Measurements from ENCODE around the gene RABEP1. TPM values are rescaled to one million over a fixed set of nuclear protein-coding genes. Genes with fewer than 3 reads are reported as not detected.

RABEP1 gene
- total RNA-seq, 1 donor from 2014 or later = 57.3 TPM

DNA sequence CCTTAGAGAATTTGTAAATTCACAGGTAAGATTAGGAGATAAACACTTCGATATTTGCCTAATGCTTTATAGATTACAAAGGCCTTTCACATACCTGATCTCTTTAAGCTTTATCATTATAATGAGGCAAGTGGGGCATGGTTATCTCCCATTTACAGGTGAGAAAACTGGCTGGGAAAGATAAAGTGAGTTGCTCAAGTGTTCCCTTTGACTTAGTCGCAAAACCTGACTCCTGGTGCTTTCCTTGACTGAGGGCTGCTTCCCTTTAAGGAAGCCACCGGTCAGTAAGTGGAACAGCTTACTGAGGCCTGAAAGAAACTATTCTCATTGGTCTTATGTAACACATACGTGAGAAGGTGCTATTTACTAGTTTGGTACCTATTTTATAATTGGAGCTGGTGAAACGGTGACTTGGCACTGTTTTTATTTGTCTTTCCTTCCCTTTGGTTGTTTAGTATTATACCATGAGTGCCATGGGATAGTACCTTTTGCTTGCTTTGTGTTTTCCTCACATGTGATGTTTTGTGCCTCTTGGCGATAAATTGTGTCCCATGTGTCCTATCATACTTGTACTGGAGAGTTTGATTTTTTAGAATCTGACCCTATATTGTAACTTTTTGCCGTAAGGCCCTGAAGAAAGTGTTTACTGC, 80.2 kb downstream of the RABEP1 start:
- intact Hi-C loops (cut with micrococcal nuclease) = loop anchor here (10.0 kb wide), 1 partner anchor 117 kb away; no protein-coding TSS in a partner anchor
- Mint-ChIP-seq H3K4me1 (no peaks in the 10 kb centered on the region), H3K36me3 (ENCODE audit: low read depth) (peaks cover 35% of the 10 kb centered on the region), H3K27me3 (no peaks in the 10 kb centered on the region), H3K27ac (no peak overlapping the region), H3K4me3 (no peak overlapping the region), H3K9me3 (no peaks in the 10 kb centered on the region)
- no peak for DNase-seq

DNA sequence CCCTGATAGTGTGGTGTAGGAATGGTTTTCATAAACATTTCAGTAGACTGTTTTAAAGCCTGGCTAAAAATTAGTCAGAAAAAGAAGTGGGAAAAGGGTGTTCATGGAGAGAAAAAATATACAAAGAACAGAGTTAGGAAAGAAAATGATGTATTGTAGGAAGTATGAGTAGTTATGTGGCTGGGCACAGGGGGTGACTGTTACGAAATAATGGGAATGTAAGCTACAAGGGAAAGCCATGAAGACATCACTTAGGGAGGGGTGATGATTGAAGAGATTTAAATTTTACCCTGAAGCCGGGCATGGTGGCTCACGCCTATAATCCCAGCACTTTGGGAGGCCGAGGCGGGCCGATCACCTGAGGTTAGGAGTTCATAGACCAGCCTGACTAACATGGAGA, 82.1 kb downstream of the RABEP1 start:
- peaks cover 39% of the 10 kb centered on the region for H3K36me3 Mint-ChIP-seq (ENCODE audit: low read depth)
- no peak for DNase-seq
- no peaks in the 10 kb centered on the region for H3K9me3 Mint-ChIP-seq
- no peaks in the 10 kb centered on the region for H3K27me3 Mint-ChIP-seq
- H3K4me3 Mint-ChIP-seq = no peak overlapping the region
- no peaks in the 10 kb centered on the region for H3K4me1 Mint-ChIP-seq
- H3K27ac Mint-ChIP-seq = no peak overlapping the region
- intact Hi-C loops (cut with micrococcal nuclease) = loop anchor here (10.0 kb wide), 1 partner anchor 119 kb away; no protein-coding TSS in a partner anchor

DNA sequence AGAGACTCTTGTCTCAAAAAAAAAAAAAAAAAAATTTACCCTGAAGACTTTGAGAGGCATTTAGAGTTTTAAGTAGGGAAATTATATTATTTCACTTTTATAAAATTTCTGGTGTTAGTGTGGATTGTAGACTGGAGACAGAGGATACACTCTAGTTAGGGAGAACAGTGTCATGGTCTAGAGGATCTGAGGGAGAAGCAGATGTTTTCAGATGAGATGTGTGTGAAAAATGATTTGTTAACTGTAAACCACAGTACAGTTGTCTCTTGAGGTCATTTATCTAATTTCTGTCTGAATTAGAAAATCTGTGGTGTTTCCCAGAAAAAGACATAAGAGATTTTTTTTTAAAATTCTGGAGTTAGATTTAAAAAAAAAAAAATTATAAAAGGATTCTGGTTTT, 82.6 kb downstream of the RABEP1 start:
- H3K4me3 Mint-ChIP-seq = no peak overlapping the region
- H3K27ac Mint-ChIP-seq = no peak overlapping the region
- intact Hi-C loops (cut with micrococcal nuclease) = loop anchor here (10.0 kb wide), 1 partner anchor 120 kb away; no protein-coding TSS in a partner anchor
- H3K4me1 Mint-ChIP-seq = no peaks in the 10 kb centered on the region
- peaks cover 44% of the 10 kb centered on the region for H3K36me3 Mint-ChIP-seq (ENCODE audit: low read depth)
- no peaks in the 10 kb centered on the region for H3K9me3 Mint-ChIP-seq
- no peaks in the 10 kb centered on the region for H3K27me3 Mint-ChIP-seq
- DNase-seq = no peak

DNA sequence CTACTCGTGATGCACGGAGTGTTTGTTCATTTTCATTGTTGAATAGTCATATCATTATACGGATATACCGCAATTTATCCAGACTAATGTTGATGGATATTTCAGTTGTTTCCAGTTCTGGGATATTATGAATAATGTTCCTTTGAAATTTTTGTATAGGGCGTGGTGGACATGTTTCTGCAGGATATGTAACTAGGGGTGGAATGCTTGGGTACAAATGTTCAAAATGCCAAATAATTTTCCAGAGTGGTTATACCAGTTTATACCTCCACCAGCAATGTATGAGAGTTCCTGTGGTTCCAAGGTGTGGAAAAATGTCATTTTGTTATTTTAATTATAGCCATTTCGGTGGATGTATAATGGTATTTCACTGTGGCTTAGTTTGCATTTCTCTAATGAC, 83.7 kb downstream of the RABEP1 start:
- Mint-ChIP-seq H3K27me3 (no peaks in the 10 kb centered on the region), H3K4me1 (no peaks in the 10 kb centered on the region), H3K9me3 (no peaks in the 10 kb centered on the region), H3K4me3 (no peak overlapping the region), H3K27ac (no peak overlapping the region), H3K36me3 (ENCODE audit: low read depth) (peaks cover 43% of the 10 kb centered on the region)
- intact Hi-C loops (cut with micrococcal nuclease) = loop anchor here (10.0 kb wide), 1 partner anchor 121 kb away; no protein-coding TSS in a partner anchor
- no peak for DNase-seq

DNA sequence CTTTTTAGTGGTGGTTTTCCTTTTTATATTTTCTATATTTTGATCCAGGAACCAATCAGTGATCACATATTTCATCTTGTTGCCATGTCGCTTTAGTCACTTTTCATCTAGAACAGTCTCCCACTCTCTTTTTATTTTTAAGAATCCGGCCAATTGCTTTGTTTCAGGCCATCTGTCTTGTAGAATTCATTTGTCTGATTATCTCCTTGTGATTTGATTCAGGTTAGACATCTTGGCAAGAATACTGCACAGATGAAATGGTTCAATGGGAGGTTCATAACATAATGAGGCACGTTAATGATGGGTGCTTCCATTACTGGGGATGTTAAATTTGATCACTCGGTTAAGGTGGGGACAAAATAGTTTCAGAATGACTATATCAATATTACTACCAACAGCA, 88.3 kb downstream of the RABEP1 start:
- intact Hi-C loops (cut with micrococcal nuclease) = no loop called here
- no peaks in the 10 kb centered on the region for H3K4me1 Mint-ChIP-seq
- no peak overlapping the region for H3K4me3 Mint-ChIP-seq
- H3K27me3 Mint-ChIP-seq = no peaks in the 10 kb centered on the region
- peaks cover 50% of the 10 kb centered on the region for H3K36me3 Mint-ChIP-seq (ENCODE audit: low read depth)
- no peaks in the 10 kb centered on the region for H3K9me3 Mint-ChIP-seq
- H3K27ac Mint-ChIP-seq = no peak overlapping the region
- no peak for DNase-seq

DNA sequence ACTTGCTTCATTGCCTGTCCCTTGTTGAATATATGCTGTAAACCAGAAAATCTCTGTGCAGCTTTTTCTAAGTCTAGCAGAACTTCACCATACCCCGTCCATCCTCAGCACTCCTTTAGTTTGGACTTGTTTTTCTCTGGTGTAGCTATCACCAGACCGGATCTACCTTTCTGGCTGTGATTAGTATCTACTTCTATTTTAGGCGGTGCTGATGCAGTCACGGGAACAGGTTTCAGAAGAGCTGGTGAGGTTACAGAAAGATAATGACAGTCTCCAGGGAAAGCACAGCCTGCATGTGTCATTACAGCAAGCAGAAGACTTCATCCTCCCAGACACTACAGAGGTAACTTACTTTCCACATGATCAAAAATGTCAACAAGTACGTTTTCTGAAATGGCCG, 91.0 kb downstream of the RABEP1 start:
- no peak overlapping the region for H3K27ac Mint-ChIP-seq
- peaks cover 54% of the 10 kb centered on the region for H3K36me3 Mint-ChIP-seq (ENCODE audit: low read depth)
- no peaks in the 10 kb centered on the region for H3K4me1 Mint-ChIP-seq
- no peak for DNase-seq
- intact Hi-C loops (cut with micrococcal nuclease) = no loop called here
- no peak overlapping the region for H3K4me3 Mint-ChIP-seq
- no peaks in the 10 kb centered on the region for H3K9me3 Mint-ChIP-seq
- H3K27me3 Mint-ChIP-seq = no peaks in the 10 kb centered on the region

DNA sequence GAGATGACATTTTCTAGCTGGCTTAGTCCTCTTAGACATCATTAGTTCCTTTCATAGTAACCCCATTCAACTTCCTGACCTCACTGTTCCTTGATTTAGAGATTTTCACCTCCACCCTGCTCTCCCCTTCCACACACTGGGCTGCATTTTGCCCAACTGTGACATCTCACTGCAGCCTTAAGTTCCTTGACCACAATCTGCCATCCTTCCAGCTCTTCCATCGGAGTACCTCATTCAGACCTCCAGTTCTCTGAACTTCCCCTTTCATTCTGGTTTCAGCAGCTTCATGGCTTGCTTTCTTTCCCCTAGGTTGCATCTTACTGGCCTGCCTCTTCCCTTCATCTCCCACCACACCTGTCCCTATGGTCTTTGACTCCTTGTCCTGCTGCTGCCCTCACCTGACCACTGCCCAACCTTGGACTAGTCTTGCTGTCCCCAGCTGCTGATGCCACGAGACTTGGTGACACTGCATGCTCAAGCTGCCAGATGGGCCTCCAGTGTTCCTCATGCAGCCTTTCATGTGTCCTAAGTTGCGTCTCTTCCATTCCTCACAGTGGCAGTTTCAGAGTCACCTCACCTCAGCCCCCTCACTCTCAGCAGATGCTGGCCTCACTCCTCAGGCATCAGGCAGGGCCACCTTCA, 96.6 kb downstream of the RABEP1 start:
- no peaks in the 10 kb centered on the region for H3K9me3 Mint-ChIP-seq
- H3K4me1 Mint-ChIP-seq = peaks cover 4% of the 10 kb centered on the region
- H3K4me3 Mint-ChIP-seq = no peak overlapping the region
- H3K27ac Mint-ChIP-seq = peak overlapping the region; percentile 62
- no peak for DNase-seq
- peaks cover 68% of the 10 kb centered on the region for H3K36me3 Mint-ChIP-seq (ENCODE audit: low read depth)
- intact Hi-C loops (cut with micrococcal nuclease) = no loop called here
- H3K27me3 Mint-ChIP-seq = no peaks in the 10 kb centered on the region

DNA sequence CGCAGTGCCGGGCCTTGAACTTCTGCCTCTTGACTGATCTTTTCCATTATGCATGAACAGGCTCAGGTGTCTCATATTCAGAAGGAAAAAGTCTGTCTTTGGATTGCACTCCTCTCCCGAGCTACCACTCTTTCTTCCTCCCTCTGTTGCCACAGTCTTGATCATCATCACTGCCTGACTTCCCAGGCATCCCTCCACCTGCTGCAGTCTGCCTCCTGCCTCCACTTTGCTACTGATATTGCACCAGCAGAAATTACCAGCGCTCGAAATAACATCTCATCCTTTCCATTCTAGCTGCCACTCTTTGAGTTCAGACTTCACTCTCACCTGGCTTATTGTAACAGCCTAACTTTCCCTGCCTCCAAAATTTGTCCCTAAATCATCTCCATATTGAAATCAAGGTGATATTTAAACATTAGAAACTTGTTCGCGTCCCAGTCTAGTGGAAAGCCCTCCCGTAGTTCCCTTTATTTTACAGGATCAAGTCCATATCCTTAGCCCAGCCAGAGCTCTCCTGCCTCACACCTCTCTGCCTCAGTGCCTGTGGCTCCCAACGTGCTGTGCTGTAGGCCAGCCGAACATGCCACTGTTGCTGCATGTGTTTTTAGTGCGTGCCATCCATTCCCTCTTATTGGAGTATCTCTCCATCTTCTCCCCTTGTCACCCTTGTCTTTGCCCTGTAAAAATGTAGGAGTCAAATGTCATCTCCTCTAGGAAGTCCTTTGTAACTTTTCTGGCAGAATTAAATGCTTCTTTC, 97.4 kb downstream of the RABEP1 start:
- Mint-ChIP-seq H3K27ac (peak overlapping the region; percentile 34), H3K9me3 (no peaks in the 10 kb centered on the region), H3K27me3 (no peaks in the 10 kb centered on the region), H3K4me1 (peaks cover 4% of the 10 kb centered on the region), H3K36me3 (ENCODE audit: low read depth) (peaks cover 70% of the 10 kb centered on the region), H3K4me3 (no peak overlapping the region)
- DNase-seq = no peak
- intact Hi-C loops (cut with micrococcal nuclease) = no loop called here

DNA sequence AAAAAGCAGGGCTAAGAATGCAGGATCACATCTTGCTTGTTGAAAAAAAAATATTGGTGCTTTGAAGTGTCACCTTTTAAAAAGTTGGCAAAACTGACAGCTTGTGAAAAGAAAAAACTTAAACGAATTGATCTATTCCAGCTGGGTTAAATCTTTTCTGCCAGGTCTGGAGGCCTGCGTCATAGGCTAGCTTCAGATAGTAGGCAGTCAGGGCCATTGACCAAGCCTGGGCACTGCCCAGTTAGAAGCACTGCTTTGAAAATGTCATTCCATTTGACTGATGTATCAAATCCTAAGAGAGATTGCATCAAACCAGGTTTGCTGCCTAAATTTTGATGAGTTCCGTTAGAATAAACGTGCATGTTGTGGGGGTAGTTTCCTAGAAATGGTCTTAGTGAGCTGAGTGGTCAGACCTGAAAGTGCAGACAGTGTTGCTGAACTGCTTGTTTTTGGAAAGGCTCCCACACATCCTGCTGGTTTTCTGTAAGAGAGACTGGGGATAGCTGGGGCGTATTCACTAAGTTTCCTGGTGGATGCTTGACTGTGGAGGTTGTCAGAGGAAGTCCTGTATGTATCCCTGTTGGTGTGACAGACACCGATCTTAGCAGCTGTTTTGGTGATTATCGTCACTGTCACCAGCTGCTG, 98.5 kb downstream of the RABEP1 start:
- Mint-ChIP-seq H3K27ac (peak overlapping the region; percentile 55), H3K4me3 (no peak overlapping the region), H3K27me3 (no peaks in the 10 kb centered on the region), H3K9me3 (no peaks in the 10 kb centered on the region), H3K36me3 (ENCODE audit: low read depth) (peaks cover 72% of the 10 kb centered on the region), H3K4me1 (peaks cover 4% of the 10 kb centered on the region)
- intact Hi-C loops (cut with micrococcal nuclease) = no loop called here
- no peak for DNase-seq

DNA sequence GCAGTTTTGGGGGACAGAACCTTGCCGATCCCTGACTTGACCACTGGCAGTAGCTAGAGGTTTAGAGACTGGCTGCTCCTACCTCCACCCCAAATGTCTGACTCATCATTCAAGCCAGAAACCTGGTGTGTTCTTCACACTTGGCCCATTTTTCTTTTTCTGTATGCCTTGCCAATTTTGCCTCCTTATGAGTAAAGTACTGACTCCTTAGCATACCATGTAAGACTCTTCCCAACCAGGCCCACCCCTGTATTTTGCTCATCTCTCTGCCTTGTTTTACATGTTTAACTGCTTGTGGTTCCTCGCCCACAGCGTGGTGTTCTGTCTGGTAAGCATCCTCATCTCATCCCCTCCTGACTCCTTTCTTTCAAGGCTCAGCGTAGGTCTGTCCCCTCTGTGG, 99.5 kb downstream of the RABEP1 start:
- DNase-seq = no peak
- no peak overlapping the region for H3K4me3 Mint-ChIP-seq
- peaks cover 4% of the 10 kb centered on the region for H3K4me1 Mint-ChIP-seq
- H3K27me3 Mint-ChIP-seq = no peaks in the 10 kb centered on the region
- peaks cover 75% of the 10 kb centered on the region for H3K36me3 Mint-ChIP-seq (ENCODE audit: low read depth)
- intact Hi-C loops (cut with micrococcal nuclease) = no loop called here
- H3K27ac Mint-ChIP-seq = peak overlapping the region; percentile 52
- no peaks in the 10 kb centered on the region for H3K9me3 Mint-ChIP-seq

DNA sequence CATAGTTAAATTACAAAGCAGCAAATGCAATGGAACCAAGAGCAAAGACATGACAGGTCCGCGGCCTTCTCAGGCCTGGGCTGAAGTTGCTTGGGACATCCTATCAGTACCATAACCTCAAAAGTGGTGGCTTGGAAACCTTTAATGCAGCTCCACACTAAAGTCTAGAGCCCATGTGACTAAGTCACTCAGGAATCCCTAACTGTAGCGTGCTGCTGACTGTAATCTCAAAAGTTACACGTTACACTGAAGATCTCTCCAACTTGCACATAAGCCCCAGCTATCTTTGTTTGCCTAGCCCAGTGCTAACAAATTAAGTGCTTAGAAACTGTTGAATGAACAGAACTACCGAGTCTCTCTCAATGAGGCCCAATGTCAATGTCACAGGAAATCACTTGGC, 109.6 kb downstream of the RABEP1 start:
- Mint-ChIP-seq H3K4me1 (peaks cover 8% of the 10 kb centered on the region), H3K4me3 (no peak overlapping the region), H3K27me3 (no peaks in the 10 kb centered on the region), H3K27ac (no peak overlapping the region), H3K9me3 (no peaks in the 10 kb centered on the region), H3K36me3 (ENCODE audit: low read depth) (peaks cover 69% of the 10 kb centered on the region)
- no peak for DNase-seq
- intact Hi-C loops (cut with micrococcal nuclease) = no loop called here

DNA sequence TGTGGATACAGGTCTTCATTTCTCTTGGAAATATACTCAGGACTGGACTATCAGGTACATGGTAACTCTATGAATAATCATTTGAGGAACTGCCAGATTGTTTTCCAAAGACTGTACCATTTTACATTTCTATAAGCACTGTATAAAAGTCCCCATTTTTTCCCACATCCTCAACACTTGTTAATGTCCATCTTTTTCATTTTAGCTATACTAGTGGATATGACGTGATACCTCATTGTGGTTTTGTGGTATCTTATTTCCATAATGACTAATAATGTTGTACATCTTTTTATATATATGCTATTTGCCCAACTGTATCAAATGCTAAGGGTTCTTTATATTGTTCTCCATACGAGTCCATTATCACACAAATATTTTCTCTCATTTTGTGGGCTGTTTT, 114.5 kb downstream of the RABEP1 start:
- intact Hi-C loops (cut with micrococcal nuclease) = no loop called here
- H3K4me1 Mint-ChIP-seq = peaks cover 2% of the 10 kb centered on the region
- no peaks in the 10 kb centered on the region for H3K27me3 Mint-ChIP-seq
- no peaks in the 10 kb centered on the region for H3K9me3 Mint-ChIP-seq
- H3K36me3 Mint-ChIP-seq (ENCODE audit: low read depth) = peaks cover 73% of the 10 kb centered on the region
- no peak for DNase-seq
- no peak overlapping the region for H3K4me3 Mint-ChIP-seq
- H3K27ac Mint-ChIP-seq = no peak overlapping the region

DNA sequence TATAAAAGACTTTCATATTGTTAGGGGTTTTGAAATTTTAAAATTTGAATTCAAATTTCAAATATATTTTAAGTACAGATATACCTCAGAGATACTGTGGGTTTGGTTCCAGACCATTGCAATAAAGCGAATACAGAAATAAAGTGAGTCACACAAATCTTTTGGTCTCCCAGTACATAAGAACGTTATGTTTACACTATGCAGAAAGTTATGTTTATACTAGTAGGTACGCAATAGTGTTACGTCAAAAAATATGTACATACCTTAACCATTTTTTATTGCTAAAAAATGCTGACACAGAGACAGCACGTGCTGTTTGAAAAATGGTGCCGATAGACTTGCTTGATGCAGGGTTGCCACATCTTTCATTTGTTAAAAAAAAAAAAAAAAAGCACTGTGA, 117.7 kb downstream of the RABEP1 start:
- Mint-ChIP-seq H3K36me3 (ENCODE audit: low read depth) (peaks cover 66% of the 10 kb centered on the region), H3K4me1 (peaks cover 2% of the 10 kb centered on the region), H3K9me3 (no peaks in the 10 kb centered on the region), H3K27ac (no peak overlapping the region), H3K4me3 (no peak overlapping the region), H3K27me3 (no peaks in the 10 kb centered on the region)
- intact Hi-C loops (cut with micrococcal nuclease) = no loop called here
- DNase-seq = no peak

DNA sequence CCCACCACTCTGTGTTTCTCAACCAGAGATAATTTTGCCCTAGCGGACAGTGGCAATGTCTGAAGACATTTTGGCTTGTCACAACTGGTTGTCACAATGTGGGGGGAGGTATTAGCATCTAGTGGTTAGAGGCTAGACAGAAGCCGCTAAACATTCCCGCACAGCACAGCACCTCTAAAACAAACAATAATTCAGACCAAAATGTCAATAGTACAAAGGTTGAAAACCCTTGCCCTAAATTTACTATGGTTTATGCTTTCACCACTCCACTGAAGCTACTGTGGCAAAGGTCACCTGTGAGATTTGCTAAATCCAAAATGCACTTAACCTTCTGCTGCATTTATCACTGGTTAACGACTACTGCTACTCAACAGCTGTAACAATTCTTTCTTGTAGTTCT, 123.3 kb downstream of the RABEP1 start:
- no peaks in the 10 kb centered on the region for H3K27me3 Mint-ChIP-seq
- H3K4me3 Mint-ChIP-seq = no peak overlapping the region
- peaks cover 30% of the 10 kb centered on the region for H3K36me3 Mint-ChIP-seq (ENCODE audit: low read depth)
- H3K4me1 Mint-ChIP-seq = peaks cover 8% of the 10 kb centered on the region
- H3K27ac Mint-ChIP-seq = no peak overlapping the region
- DNase-seq = no peak
- H3K9me3 Mint-ChIP-seq = no peaks in the 10 kb centered on the region
- intact Hi-C loops (cut with micrococcal nuclease) = no loop called here

All from activated CD4-positive, alpha-beta T cell treated with anti-CD3 and anti-CD28 coated beads, Interleukin-2, amount 10 ng/mL, durations not matched to agents 24 days and 14 days (primary cell).